Stimulated activated CD4-positive, alpha-beta T cell treated with anti-CD3 and anti-CD28 coated beads, Interleukin-1b, Interleukin-23, amount 100 ng/mL, for 48 hours (primary cell): ENCODE data around the gene MTCL3.

Source experiments
- DNase-seq: peaks from one replicate; pipeline ENCODE4 v3.0.0-alpha.2; 2020

Gene MTCL3

GRCh38 chr6:127518710-127519468 lies at the start of gene MTCL3:
TSS of gene MTCL3 (minus strand) at chr6:127519335.
- DNase-seq: peak; percentile 55

DNA sequence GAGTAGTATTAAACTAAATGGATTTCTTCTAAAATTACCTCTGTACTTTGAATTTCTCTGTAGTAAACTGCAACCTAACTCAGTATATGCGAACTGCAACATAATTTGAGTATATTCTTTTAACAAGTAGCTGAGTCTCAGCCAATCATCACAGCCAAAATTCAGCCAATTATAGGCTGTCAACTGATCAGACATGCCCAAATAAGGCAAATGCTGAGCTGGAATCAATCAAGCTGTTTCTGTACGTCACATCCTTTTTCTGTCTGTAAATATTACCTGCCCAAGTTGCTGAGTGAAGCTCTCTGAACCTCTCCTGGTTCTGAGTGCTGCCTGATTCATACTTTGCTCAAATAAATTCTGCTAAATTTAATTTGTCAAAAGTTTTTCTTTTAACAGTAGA lies 48.3 kb upstream of the MTCL3 start:
- DNase-seq: no peak

DNA sequence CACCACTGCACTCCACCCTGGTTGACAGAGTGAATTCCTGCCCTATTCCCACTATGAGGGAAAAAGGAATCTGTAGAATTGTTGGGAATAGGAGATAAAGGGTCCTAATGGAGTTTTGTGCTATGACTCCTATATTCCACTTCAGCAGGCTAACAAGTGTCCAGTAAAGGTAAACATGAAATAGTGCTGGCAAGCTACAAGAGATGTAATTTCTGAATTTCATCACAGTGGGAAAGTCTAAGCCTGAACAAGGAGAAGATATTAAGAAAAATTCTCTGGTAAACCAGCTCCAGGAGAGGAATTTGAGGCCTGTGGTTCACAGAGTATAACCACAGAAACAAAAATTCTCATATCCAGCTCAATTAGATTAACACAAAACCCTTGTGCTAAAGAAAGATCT lies 47.5 kb upstream of the MTCL3 start:
- DNase-seq: no peak

DNA sequence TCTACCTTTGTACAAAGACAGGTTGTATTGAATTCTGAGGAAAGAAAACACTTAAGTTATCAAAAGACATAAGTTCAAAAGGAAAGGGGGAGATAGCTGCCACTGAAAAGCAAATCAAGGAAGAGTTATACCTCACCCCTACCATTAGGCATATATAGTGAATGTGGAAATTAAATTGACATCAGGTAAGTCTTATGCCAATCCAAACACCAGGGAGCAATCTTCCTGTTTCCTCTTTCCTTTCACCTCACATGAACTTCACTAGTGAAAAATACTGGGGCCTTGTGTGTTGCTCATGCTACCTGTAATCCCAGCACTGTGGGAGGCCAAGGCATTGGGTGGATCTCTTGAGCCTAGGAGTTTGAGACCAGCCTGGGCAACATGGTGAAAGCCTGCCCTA lies 47.0 kb upstream of the MTCL3 start:
- DNase-seq: no peak

- DNase-seq: no peak
These were observed 45.6 kb upstream of the MTCL3 start for GRCh38 chr6:127564761-127565160.

DNA sequence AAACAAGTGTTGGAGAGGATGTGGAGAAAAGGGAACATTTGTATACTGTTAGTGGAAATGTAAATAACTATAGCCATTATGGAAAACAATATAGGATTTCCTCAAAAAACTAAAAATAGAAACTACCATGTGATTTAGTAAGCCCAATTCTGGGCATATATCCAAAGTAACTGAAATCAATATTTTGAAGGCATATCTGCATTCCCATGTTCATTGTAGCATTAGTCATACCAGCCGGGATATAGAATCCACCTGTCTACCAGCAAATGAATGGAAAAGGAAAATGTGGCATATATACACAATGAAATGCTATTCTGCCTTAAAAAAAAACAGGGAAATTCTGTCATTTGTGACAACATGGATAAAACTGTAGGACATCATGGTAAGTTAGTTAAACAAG lies 42.5 kb upstream of the MTCL3 start:
- no peak for DNase-seq

GRCh38 chr6:127554435-127555006 lies 35.4 kb upstream of the MTCL3 start:
- no peak for DNase-seq

DNA sequence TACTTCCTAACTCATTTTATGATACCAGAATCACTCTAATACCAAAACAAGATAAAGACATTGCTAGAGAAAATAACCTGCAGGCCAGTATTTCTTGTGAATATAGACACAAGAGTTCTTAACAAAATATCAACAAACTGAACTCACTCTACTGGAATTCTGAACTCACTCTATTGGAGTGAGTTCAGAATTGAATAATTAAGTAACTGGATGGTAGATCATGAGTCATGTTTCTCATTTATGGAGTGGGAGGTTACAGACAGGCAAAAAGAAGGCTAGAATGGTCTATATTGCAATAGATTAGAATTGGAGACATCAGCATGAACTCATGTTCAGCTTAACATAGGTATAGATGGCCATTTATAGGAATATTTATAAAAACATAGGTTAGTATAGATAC lies 31.3 kb upstream of the MTCL3 start:
- no peak for DNase-seq

- no peak for DNase-seq
These were observed 28.9 kb upstream of the MTCL3 start for GRCh38 chr6:127547904-127548649.

- peak; percentile 10 for DNase-seq
These were observed 28.1 kb upstream of the MTCL3 start for GRCh38 chr6:127547215-127547614.

DNA sequence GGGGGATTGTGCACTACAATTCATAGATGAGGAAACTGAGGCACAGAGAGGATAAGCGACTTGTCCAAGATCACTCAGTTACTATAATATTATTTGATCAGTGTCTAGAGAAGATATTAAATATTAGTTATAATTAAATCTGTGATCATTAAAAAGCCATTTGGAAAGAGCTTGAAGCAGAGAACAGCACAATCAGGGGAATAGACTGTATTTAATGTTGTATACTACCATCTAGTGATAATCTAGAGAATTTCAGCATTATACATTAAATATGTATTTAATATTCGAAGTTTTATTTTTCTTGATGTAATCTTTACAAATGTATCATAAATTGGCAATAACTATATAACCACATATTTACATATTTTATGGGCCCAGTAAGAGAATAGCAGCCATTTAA lies 20.1 kb upstream of the MTCL3 start:
- no peak for DNase-seq

DNA sequence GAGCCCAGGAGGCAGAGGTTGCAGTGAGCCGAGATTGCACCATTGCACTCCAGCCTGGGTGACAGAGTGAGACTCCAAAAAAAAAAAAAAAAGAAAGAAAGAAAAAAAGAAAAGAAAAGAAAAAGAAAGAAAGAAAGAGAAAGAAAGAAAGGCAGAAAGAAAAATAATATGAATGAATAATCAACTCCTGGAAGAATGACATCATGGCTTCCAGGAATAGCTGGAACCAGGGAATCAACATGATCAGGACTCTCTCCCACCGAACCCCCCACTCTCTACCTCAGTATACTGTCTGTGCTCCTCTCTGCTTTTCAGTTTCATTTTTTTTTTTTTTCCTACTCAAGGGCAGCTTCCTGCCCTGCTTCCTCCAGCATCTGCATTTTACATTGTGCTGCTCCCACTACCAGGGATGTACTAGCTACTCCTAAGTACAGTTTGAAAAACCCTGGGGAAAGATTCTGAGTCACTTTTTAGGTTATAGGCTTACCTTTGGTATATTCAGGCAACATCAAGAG lies 19.7 kb upstream of the MTCL3 start:
- DNase-seq: no peak

DNA sequence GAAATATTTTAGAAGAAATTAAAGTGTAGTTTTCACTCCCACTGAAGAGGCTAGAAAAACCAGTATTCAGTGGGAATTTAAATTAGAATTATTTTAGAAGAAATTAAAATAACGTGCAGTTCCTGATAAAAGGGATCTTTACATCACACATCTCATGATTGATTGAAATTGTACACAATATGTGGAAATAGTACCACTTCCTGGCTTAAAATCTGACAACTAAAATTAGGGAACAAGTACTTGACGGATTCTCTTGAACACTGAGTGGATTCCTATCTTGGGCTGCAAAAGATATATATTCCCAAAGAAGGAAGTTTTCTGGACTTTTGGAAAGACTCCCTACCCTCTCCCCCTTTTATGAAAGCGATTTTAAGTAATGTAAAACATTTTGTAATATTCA lies 14.6 kb upstream of the MTCL3 start:
- no peak for DNase-seq

DNA sequence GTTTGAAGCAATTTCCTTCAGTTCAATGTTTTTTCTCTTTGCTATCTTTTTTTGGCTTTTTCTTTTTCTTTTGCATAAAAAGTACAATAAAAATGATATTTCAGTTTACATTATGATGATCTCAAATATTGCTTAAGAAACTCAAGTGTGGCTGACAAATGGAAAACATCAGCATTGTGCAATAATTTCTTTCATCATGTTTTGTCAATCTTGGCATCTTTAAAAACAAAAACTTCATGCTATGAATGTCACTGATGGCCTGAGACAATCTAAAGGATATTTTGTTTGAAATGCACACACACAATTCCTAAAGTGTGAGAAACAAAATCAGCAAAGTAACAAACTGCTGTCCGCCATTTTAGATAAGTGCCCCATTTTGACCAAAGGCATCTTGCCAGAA lies 13.9 kb upstream of the MTCL3 start:
- DNase-seq: no peak

- DNase-seq: no peak
These were observed 3.6 kb upstream of the MTCL3 start for GRCh38 chr6:127522714-127523113.

DNA sequence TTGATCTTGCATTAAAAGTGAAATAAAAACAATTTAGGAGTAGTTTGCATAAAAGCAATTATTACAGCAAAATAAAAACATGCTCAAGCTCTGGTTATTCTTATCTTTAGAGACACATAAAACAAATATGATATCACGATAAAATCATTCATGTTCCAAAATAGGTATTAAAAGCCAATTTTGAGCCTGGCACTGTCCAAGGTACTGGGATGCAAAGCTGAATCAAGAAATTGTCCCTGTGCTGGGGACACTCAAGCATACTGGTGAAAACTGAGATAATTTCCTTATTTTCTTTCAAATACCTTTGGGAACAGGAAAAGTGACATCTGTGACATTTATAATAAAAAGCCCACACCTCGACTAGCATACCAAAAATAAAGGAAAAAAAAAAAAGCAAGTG lies 931 bp upstream of the MTCL3 start:
- no peak for DNase-seq

GRCh38 chr6:127519469-127519785 lies 292 bp upstream of the MTCL3 start:
- DNase-seq: no peak

GRCh38 chr6:127518191-127518709 lies 885 bp downstream of the MTCL3 start:
- no peak for DNase-seq

- DNase-seq: no peak
These were observed 1.4 kb downstream of the MTCL3 start for GRCh38 chr6:127517693-127518092.

GRCh38 chr6:127516662-127517273 lies 2.4 kb downstream of the MTCL3 start:
- peak; percentile 43 for DNase-seq

- DNase-seq: peak; percentile 66
These were observed 3.1 kb downstream of the MTCL3 start for GRCh38 chr6:127515794-127516661.

- DNase-seq: peak; percentile 9
These were observed 3.8 kb downstream of the MTCL3 start for GRCh38 chr6:127515234-127515793.
